H54 (cell line): Measurements from ENCODE around the gene DTWD2.
"Not testable (repeated sequence)": the region's sequence is repeated elsewhere in the genome, so short reads cannot be mapped to it uniquely, and the experiment has no call there.

Source experiments
- DNase-seq: peaks from one replicate; pipeline ENCODE4 v3.0.0; 2011; ENCODE audit warnings: low spot score, mixed read lengths; ENCODE audit not compliant: insufficient read length
- FAIRE-seq: peaks from 3 replicates; lab custom pipeline; 2011; peaks lifted over from hg19 to GRCh38; lab: Jason Lieb, UNC
- POLR2A ChIP-seq: IDR thresholded peaks from 2 replicates; pipeline ENCODE4 v1.6.1; 2011; ENCODE audit warnings: low read depth, mild to moderate bottlenecking, low read length

Gene DTWD2

DNA sequence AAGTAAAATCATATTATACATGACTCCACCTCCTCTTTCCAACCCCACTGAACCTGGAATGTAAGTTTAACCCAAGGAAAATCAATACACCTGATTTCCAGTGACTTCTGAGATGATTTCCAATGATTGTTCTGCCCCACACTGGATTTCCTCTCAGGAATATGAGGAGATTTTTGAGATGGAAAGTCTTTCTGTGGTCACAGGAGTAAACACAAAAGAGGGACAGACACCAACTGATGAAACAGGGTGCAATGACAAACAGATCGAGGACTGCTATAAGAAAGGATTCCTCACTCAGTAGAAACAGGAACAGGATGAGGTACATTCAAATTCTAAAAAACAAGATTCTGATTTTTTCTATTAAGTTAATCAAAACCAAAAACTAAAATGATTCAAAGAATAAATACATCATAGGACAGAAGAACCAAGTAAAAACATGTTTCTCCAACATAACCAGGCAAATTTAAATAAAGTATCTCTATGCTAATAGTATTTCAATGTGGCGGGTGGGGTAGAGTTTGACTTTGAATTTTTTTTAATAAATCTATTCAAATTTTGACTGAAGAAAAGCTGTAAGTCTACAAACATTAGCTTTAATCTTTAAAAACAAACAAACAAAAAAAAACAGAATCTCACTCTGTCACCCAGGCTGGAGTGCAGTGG lies 42.1 kb downstream of the DTWD2 start:
- no peak for TF ChIP-seq POLR2A
- FAIRE-seq (no peak), DNase-seq (no peak)

DNA sequence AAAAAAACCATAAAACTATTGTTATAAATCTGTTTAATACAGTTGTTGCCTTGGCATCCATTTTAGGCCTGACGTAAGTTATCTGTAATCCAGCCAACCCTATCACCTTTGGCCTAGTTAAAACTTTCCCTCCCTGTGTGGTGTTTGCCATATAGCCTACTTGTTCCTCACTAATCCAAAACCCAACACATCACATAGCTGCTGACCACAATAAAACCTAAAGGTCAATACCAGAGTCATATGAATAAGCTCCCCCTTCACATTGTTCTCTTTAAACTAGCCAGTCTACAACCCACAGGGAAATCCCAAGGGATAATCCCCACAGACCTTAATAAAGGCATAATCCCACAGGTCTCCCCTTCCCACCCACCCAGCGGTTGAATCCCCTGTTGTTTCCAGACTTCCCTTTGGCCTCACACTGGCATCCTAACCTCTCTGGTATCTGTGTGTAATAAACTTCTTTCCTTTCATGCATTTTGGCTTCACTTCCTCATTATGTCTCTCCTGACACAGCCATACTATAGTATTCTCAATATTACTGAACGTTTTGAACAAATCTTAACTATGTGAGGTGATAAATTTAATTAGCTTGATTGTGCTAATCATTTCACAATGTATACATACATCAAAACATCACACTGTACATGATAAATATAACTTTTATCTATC lies 50.8 kb downstream of the DTWD2 start:
- FAIRE-seq (no peak), DNase-seq (no peak)
- TF ChIP-seq POLR2A: no peak

DNA sequence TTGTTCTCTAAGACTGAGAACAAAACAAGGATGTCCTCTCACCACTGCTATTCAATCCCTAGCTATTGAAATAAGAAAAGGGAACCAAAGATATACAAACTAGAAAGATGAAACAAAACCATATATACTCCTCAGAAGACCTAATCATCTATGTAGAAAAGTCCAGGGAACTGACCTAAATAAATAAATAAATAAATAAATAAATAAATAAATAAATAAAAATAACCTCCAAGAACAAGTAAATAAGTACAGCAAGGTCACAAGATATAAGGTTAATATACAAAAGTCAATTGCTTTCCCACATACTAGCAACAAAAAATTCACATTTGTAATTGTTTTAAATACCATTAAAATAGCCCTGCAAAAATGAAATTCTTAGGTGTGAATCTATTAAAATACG lies 54.6 kb downstream of the DTWD2 start:
- TF ChIP-seq POLR2A: no peak
- FAIRE-seq (no peak), DNase-seq (no peak)

DNA sequence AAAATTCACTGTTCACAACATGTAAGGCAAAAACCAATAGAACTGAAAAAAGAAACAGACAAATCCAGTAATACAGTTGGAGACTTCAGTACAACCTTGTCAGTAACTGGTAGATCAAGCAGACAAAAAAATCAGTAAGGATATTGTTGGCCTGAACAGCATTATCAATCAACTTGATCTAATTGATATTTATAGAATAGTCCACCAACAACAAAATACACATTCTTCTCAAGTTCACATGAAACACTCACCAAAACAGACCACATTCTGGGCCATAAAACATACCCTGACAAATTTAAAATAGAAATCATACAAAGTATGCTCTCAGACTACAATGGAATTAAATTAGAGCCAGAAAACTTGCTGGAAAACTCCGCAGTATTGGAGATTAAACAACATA lies 56.8 kb downstream of the DTWD2 start:
- TF ChIP-seq POLR2A: no peak
- FAIRE-seq (no peak), DNase-seq (no peak)

DNA sequence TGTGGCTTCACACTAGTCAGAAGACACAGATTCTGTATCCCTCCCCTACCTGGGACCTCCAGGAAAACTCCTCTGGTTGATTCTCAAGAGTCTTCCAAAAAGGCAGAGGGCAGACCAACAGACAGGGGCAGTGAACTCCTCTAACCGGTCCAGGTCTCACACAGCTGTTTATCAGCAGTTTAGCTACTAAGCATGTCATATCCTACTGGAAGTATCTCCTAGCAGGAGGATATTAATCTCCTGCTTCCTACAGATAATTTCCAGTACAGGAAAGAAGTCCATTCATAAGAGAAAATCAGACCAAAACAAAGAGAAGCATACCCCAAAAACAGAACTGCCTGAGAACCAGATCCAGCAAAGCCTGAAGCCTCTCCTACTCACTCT lies 64.3 kb downstream of the DTWD2 start:
- DNase-seq (no peak), FAIRE-seq (no peak)
- TF ChIP-seq POLR2A: no peak

DNA sequence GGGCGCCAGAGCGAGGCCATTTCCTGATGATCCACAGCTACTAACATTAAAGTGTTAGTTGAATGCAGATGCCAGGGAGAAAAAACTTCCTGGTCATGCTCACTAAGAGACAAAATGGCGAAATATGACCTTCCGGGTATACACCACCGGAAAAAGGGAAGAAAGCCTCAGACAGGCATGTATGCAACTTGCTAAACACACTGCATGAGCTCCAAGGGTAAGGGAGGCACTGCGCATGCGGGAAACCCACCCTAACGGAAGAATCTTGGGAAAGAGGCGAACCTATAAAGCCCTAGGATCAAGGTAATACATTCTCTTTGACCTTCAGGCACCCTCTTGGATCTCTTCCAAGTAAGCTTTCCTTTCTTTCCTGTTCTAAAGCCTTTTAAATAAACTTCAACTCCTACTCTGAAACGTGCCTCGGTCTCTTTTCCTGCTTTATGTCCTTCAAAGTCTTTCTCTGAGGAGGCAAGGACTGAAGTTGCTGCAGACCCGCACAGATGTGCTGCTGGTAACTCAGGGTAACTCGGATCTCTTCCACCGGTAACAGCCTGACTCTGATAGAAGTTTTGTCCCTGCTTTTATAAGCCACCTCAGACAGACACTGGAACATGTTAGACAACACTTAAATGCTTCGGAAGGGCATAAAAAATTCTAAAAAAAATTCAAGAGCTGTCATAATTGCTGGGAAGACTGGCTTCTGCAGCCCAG lies 64.9 kb downstream of the DTWD2 start:
- DNase-seq (no peak), FAIRE-seq (no peak)
- TF ChIP-seq POLR2A: no peak

DNA sequence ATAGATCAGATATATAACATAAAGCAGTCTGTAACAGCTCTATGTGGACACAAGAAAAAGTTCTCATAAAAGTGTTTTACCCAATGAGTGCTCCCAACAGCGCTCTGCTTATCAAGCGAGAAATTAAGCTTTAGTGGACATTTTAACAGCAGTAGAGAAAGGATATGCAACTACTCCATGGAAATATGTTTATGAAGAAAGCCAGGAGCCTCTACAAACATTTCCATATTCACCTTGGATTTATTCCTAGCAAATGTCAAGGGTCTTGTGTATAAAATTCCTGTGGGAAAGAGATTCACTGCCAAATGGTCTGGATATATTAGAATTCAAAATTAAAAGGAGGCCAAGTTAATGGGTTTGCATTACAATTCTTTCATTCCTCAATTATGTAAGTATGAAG lies 66.5 kb downstream of the DTWD2 start:
- DNase-seq: no peak
- FAIRE-seq: no peak
- no peak for TF ChIP-seq POLR2A

DNA sequence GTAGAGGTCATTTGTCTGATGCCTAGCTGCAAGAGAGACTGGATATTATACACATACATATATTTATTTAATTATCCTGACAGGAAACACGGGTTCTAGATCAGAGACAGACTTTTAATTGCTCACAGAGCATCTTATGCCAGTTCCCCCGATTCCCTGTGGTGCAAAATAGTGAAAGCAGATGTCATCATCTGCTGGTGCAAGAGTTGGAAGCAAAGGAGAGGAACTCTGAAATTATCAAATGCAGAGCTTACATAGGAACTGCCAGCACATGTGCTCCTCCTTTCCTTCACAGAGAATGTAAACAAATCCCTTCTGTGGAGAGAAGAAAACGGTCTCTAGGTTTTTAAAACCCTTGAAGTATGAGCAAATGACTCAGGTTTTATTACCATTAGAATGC lies 69.3 kb downstream of the DTWD2 start:
- FAIRE-seq (no peak), DNase-seq (no peak)
- no peak for TF ChIP-seq POLR2A

DNA sequence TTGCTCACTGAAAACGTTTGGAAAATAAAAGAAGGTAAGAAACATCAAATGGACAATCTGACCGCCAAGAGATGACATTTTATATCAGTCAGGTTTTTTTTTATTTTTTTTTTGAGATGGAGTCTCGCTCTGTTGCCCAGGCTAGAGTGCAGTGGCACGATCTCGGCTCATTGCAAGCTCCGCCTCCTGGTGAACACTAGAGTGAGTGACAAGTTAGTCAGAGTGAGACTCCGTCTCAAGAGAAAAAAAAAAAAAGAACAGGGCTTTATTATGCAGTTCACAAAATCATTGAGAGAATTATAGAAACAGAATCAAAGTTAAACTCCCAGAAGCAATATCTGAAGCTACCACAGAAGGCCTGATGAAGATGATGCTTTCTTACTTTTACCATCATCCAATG lies 70.1 kb downstream of the DTWD2 start:
- DNase-seq (no peak), FAIRE-seq (no peak)
- no peak for TF ChIP-seq POLR2A

DNA sequence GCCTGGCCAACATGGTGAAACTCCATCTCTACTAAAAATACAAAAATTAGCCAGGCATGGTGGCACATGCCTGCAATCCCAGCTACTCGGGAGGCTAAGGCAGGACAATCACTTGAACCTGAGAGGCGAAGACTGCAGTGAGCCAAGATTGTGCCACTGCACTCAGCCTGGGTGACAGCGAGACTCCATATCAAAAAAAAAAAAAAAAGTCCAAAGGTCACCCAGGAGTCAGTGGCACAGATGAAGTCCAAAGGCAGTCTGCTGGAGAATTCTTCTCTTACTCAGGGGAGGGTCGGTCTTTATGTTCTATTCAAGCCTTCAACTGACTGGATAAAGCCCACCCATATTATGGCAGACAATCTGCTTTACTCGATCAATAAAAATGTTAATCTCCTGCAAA lies 80.8 kb downstream of the DTWD2 start:
- not testable (repeated sequence) for DNase-seq, FAIRE-seq

DNA sequence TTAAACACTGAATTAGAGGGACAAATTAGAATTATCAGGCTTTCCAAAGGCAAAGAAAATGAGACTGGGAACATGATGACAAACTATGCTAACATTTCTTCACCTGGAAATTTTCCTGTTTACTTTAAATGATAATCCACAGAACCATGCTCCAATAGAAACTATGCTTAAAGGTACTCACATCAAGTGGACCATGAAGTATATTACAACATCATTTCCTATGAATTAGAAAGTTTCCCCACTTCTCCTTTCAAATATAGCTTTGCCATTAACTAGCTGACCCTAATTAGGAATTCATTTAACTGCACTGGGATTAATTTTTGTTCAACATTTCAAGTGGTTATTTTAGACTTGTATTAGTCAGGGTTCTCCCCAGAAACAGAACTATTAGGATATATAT lies 81.4 kb downstream of the DTWD2 start:
- no peak for TF ChIP-seq POLR2A
- DNase-seq (no peak), FAIRE-seq (no peak)

DNA sequence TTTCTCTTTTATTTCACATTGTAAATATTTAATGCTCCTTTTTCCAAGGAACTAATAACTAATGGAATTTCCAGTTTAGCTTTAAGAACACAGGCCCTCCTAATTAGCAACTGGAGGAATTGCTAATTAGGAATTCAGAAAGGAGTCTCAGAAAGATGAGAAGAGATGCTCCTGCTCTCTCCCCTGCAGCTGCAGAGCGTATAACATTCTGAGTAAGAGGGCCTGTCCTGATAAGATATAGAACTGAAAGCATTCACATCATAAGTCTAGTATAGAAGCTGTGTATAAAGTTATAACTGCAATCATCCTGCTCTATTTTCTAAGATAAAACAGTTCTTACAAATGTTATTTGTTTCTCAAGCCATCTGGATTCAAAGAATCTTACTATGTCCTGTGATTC lies 83.2 kb downstream of the DTWD2 start:
- no peak for TF ChIP-seq POLR2A
- FAIRE-seq (no peak), DNase-seq (no peak)

DNA sequence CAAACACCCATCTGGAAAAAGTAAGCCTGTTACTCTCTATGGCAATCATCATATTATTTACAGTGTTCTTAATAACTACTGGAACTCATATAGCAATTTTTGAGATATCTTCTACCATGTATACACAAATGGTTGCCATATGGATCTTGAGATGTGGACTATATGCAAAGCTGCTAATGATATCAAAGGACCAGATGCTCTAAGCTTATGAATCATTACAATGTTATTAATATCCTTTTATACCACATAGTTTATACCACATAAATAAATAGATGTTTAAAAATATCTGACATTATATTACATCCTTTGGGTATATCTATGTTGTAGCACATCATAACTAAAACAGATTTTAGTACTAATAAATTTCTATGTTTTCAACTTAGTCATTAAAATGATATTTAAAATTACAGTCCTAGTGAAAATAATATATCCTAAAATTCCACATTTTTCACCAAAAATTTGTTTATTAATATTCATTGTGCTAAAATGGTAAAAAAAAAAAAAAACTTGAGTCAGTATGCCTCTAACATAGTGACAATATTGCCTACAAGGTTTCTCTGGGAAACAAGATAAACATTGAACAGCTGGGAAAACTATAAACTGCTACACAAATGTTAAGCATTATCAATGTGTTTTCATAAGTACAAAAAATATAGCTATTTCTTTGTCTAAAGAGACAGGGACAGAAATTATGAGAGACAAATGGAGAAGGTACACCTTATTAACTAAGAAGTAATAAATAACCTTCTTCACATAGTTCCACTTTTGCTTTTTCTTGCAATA lies 85.5 kb downstream of the DTWD2 start:
- DNase-seq (no peak), FAIRE-seq (no peak)
- TF ChIP-seq POLR2A: no peak

DNA sequence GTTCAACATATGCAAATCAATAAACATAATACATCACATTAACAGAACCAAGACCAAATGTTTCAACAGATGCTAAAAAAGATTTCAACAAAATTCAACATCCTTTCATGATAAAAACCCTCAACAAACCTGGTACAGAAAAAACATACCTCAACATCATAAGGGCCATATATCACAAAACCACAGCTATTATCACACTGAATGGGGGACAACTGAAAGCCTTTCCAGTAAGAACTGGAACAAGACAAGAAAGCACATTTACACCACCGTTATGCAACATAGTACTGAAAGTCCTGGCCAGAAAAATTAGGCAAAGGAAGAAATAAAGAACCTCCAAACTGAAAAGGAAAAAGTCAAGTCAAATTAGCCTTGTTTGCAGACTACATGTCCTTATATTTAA lies 93.6 kb downstream of the DTWD2 start:
- DNase-seq (no peak), FAIRE-seq (peak; percentile 36)
- no peak for TF ChIP-seq POLR2A
